H1 (cell line): ENCODE measurements around the gene PDGFD. TPM values are rescaled to one million over a fixed set of nuclear protein-coding genes. Genes with fewer than 3 reads are reported as not detected.

Experiments used
- CTCF ChIA-PET: fragments of 300-600 bp; sonication (Branson Sonifier 250); formaldehyde crosslinking; loops from one replicate; lab custom pipeline; 2021; ENCODE audit not compliant: partially characterized antibody; lab: Charles Lee
- POLR2A ChIA-PET: fragments of 300-600 bp; sonication (Branson Sonifier 250); formaldehyde crosslinking; loops from one replicate; lab custom pipeline; 2021; ENCODE audit warnings: inconsistent platforms; ENCODE audit not compliant: partially characterized antibody; lab: Charles Lee
- DNase-seq, 2 experiments: peaks; one replicate each; pipeline versions ENCODE4 v3.0.0 to v3.0.0-alpha.2; 2010 to 2022; ENCODE audit warnings: low spot score in 2 of 2, low read depth in 1 of 2, mixed read lengths in 1 of 2
- FAIRE-seq: peaks from 2 replicates; lab custom pipeline; 2011; peaks lifted over from hg19 to GRCh38; lab: Jason Lieb, UNC
- H2AFZ ChIP-seq: 2 replicates; pipeline ENCODE4 v1.8.1; 2012; ENCODE audit warnings: low read length, inconsistent platforms
- H2AK5ac ChIP-seq: 2 replicates; pipeline ENCODE4 v1.6.1; 2013; ENCODE audit warnings: low read depth, low read length
- H2BK120ac ChIP-seq: replicated peaks from 2 replicates; pipeline ENCODE3; 2013; ENCODE audit warnings: low read depth, low read length, inconsistent platforms
- H2BK12ac ChIP-seq: 2 replicates; pipeline ENCODE4 v1.6.1; 2013; ENCODE audit warnings: low read depth, low read length
- H2BK15ac ChIP-seq: 2 replicates; pipeline ENCODE4 v1.6.1; 2013; ENCODE audit warnings: low read length
- H2BK20ac ChIP-seq: 2 replicates; pipeline ENCODE4 v1.6.1; 2013; ENCODE audit warnings: low read length
- H2BK5ac ChIP-seq: 2 replicates; pipeline ENCODE4 v1.6.1; 2013; ENCODE audit warnings: low read depth, low read length
- H3K14ac ChIP-seq: 2 replicates; pipeline ENCODE4 v1.6.1; 2013; ENCODE audit warnings: inconsistent platforms; ENCODE audit not compliant: insufficient read length
- H3K18ac ChIP-seq: 2 replicates; pipeline ENCODE4 v1.6.1; 2013; ENCODE audit warnings: low read length; ENCODE audit errors: extremely low read depth
- H3K23ac ChIP-seq: 2 replicates; pipeline ENCODE4 v1.6.1; 2013; ENCODE audit warnings: inconsistent platforms; ENCODE audit not compliant: insufficient read length
- H3K23me2 ChIP-seq: 2 replicates; pipeline ENCODE4 v1.6.1; 2013; ENCODE audit warnings: low read depth, low read length
- H3K27ac ChIP-seq: 2 replicates; pipeline ENCODE4 v1.6.1; 2011; ENCODE audit warnings: low read depth, low read length, inconsistent platforms
- H3K27me3 ChIP-seq, 4 experiments: replicated peaks in 1 of 4; 1 replicate in 1 of 4; 2 replicates in 3 of 4; pipeline versions ENCODE4 v1.6.1 to v1.8.1; 2011 to 2013; ENCODE audit warnings: low read length in 3 of 4, mild to moderate bottlenecking in 3 of 4, inconsistent platforms in 2 of 4, mixed read lengths in 2 of 4, moderate library complexity in 1 of 4; ENCODE audit not compliant: control insufficient read depth in 3 of 4, insufficient read depth in 3 of 4; ENCODE audit errors: extremely low read depth in 1 of 4
- H3K36me3 ChIP-seq, 4 experiments: 2 replicates each; pipeline versions ENCODE4 v1.6.1 to v1.8.1; 2011 to 2013; ENCODE audit warnings: mild to moderate bottlenecking in 4 of 4, low read length in 3 of 4, moderate library complexity in 2 of 4, control low read depth in 1 of 4, inconsistent platforms in 1 of 4; ENCODE audit not compliant: insufficient read depth in 4 of 4, control insufficient read depth in 2 of 4
- H3K4ac ChIP-seq: replicated peaks from 2 replicates; pipeline ENCODE3; 2013; ENCODE audit warnings: low read length, low read depth, mixed read lengths, inconsistent platforms; ENCODE audit not compliant: insufficient read length
- H3K4me1 ChIP-seq, 4 experiments: replicated peaks in 1 of 4; 1 replicate in 1 of 4; 2 replicates in 3 of 4; pipeline versions ENCODE4 v1.6.1 to v1.8.1; 2011 to 2013; ENCODE audit warnings: low read length in 3 of 4, inconsistent platforms in 2 of 4, mixed read lengths in 1 of 4; ENCODE audit not compliant: insufficient read depth in 4 of 4, control insufficient read depth in 3 of 4
- H3K4me2 ChIP-seq, 2 experiments: 2 replicates each; pipeline versions ENCODE4 v1.6.1 to v1.8.1; 2011 to 2013; ENCODE audit warnings: low read depth in 2 of 2, low read length in 2 of 2, control low read depth in 1 of 2, inconsistent platforms in 1 of 2, mild to moderate bottlenecking in 1 of 2; ENCODE audit not compliant: insufficient read depth in 1 of 2
- H3K4me3 ChIP-seq, 4 experiments: fragments of 200-600, 300-600 bp in 1 of 4; sonication (generic), shearing (Covaris generic), sonication (Bioruptor Twin) in 1 of 4; 2 replicates each; pipeline versions ENCODE4 v1.5.1 to v1.8.1; 2011 to 2016; ENCODE audit warnings: low read length in 4 of 4, low read depth in 3 of 4, control low read depth in 2 of 4, inconsistent platforms in 2 of 4, mild to moderate bottlenecking in 2 of 4, mixed read lengths in 1 of 4, moderate library complexity in 1 of 4; ENCODE audit not compliant: insufficient read depth in 2 of 4; ENCODE audit errors: extremely low read depth in 1 of 4
- H3K56ac ChIP-seq: replicated peaks from 2 replicates; pipeline ENCODE3; 2013; ENCODE audit warnings: low read depth, mild to moderate bottlenecking, mixed read lengths, low read length, inconsistent platforms; ENCODE audit not compliant: insufficient read length
- H3K79me1 ChIP-seq: 2 replicates; pipeline ENCODE4 v1.6.1; 2013; ENCODE audit warnings: low read depth, low read length, control low read depth
- H3K79me2 ChIP-seq, 2 experiments: 2 replicates each; pipeline versions ENCODE4 v1.6.1 to v1.8.1; 2012 to 2013; ENCODE audit warnings: low read length in 2 of 2, mild to moderate bottlenecking in 2 of 2, inconsistent platforms in 1 of 2; ENCODE audit not compliant: insufficient read depth in 2 of 2, control insufficient read depth in 1 of 2
- H3K9ac ChIP-seq, 4 experiments: replicated peaks in 1 of 4; 1 replicate in 1 of 4; 2 replicates in 3 of 4; pipeline versions ENCODE4 v1.6.1 to v1.8.1; 2011 to 2013; ENCODE audit warnings: low read depth in 3 of 4, low read length in 3 of 4, control low read depth in 2 of 4, mild to moderate bottlenecking in 2 of 4, moderate library complexity in 2 of 4, inconsistent platforms in 1 of 4; ENCODE audit errors: extremely low read depth in 1 of 4
- H3K9me3 ChIP-seq, 2 experiments: 2 replicates each; pipeline versions ENCODE4 v1.6.1 to v1.8.1; 2012 to 2013; ENCODE audit warnings: mild to moderate bottlenecking in 2 of 2, moderate library complexity in 2 of 2, control low read depth in 1 of 2, inconsistent platforms in 1 of 2, low read depth in 1 of 2, low read length in 1 of 2, mixed read lengths in 1 of 2; ENCODE audit not compliant: insufficient read depth in 2 of 2
- H4K20me1 ChIP-seq, 2 experiments: replicated peaks in 1 of 2; 2 replicates each; pipeline versions ENCODE3 to v1.8.1; 2011 to 2013; ENCODE audit warnings: inconsistent platforms in 2 of 2, low read length in 2 of 2, mild to moderate bottlenecking in 1 of 2; ENCODE audit not compliant: insufficient read depth in 2 of 2, control insufficient read depth in 1 of 2
- H4K5ac ChIP-seq: 2 replicates; pipeline ENCODE4 v1.6.1; 2013; ENCODE audit warnings: low read length, low read depth, mixed read lengths, inconsistent platforms; ENCODE audit not compliant: insufficient read length
- H4K8ac ChIP-seq: 2 replicates; pipeline ENCODE4 v1.8.0; 2013; ENCODE audit warnings: mild to moderate bottlenecking, moderate library complexity, low read length, inconsistent platforms; ENCODE audit not compliant: insufficient read depth; ENCODE audit errors: extremely low read depth
- H4K91ac ChIP-seq: replicated peaks from 2 replicates; pipeline ENCODE3; 2013; ENCODE audit warnings: low read length, mixed read lengths, inconsistent platforms; ENCODE audit not compliant: insufficient read length
- BACH1 ChIP-seq: IDR thresholded peaks from 2 replicates; pipeline ENCODE4 v1.6.1; 2012; ENCODE audit warnings: low read length, improper control_type of control experiment
- CHD2 ChIP-seq: IDR thresholded peaks from 2 replicates; pipeline ENCODE4 v1.6.1; 2012; ENCODE audit warnings: low read length, improper control_type of control experiment
- EP300 ChIP-seq, 2 experiments: IDR thresholded peaks; 1 replicate in 1 of 2; 2 replicates in 1 of 2; pipeline ENCODE4 v1.6.1; 2011 to 2012; ENCODE audit warnings: low read depth in 2 of 2, low read length in 2 of 2, mild to moderate bottlenecking in 2 of 2, borderline replicate concordance in 1 of 2, inconsistent platforms in 1 of 2, moderate library complexity in 1 of 2
- GABPA ChIP-seq: IDR thresholded peaks from 2 replicates; pipeline ENCODE4 v1.6.1; 2011; ENCODE audit warnings: mild to moderate bottlenecking, low read length, moderate library complexity, borderline replicate concordance; ENCODE audit not compliant: insufficient read depth
- JUND ChIP-seq: IDR thresholded peaks from 2 replicates; pipeline ENCODE4 v1.6.1; 2011; ENCODE audit warnings: mild to moderate bottlenecking, improper control_type of control experiment, low read length
- RBBP5 ChIP-seq: IDR thresholded peaks from 2 replicates; pipeline ENCODE4 v1.7.1; 2012; ENCODE audit warnings: low read depth, mild to moderate bottlenecking, inconsistent platforms, low read length, moderate library complexity, borderline replicate concordance
- SP2 ChIP-seq: IDR thresholded peaks from 2 replicates; pipeline ENCODE4 v1.6.1; 2012; ENCODE audit warnings: mild to moderate bottlenecking, low read length, inconsistent platforms
- TBP ChIP-seq: IDR thresholded peaks from 2 replicates; pipeline ENCODE4 v1.6.1; 2011; ENCODE audit warnings: low read depth, low read length, improper control_type of control experiment
- USF2 ChIP-seq: IDR thresholded peaks from 2 replicates; pipeline ENCODE4 v1.6.1; 2011; ENCODE audit warnings: low read length, improper control_type of control experiment
- YY1 ChIP-seq: IDR thresholded peaks from 2 replicates; pipeline ENCODE4 v1.6.1; 2011; ENCODE audit warnings: low read depth, mild to moderate bottlenecking, low read length
- WGBS, 2 experiments: shearing (Covaris generic) in 1 of 2; methylation state at CpG; one replicate each; pipeline versions ENCODE4 v1.1.6 to v1.1.7; 2013 to 2015; ENCODE audit warnings: low lambda C conversion rate in 2 of 2, mixed read lengths in 2 of 2, inconsistent platforms in 1 of 2, low coverage in 1 of 2, missing lambda C conversion rate in 1 of 2; ENCODE audit not compliant: insufficient replicate concordance in 2 of 2, insufficient coverage in 1 of 2, insufficient read length in 1 of 2; ENCODE audit errors: extremely low coverage in 1 of 2, missing lambda C conversion rate in 1 of 2; 5-methylcytosine and 5-hydroxymethylcytosine counted together
- polyA plus RNA-seq, 7 experiments: library from polyadenylated mRNA; depleted of rRNA in 3 of 7; stranded (reverse) in 5 of 7; unstranded in 2 of 7; fragments of >200 nt in 5 of 7; fragments of 200-250 nt in 2 of 7; gene quantifications; 1 replicate in 5 of 7; 2 replicates in 1 of 7; 4 replicates in 1 of 7; pipeline versions ENCODE4 v1.2.1 to v1.2.3, GENCODE V29; 2011 to 2013; ENCODE audit warnings: missing spikeins in 2 of 7, mixed read lengths in 2 of 7
- total RNA-seq: library from RNA; stranded (reverse); fragmentation: NEBNext Ultra II Directional; extraction: Animal tissue kit (Norgen Biotek cat#: 25700); gene quantifications from 2 replicates; pipeline ENCODE4 v1.2.1, GENCODE V29; 2021
- TF ChIP-seq, protein P1 (sequence below): IDR thresholded peaks from 2 replicates; pipeline ENCODE4 v1.6.1; 2012; ENCODE audit warnings: inconsistent platforms

Gene PDGFD
- total and polyA plus RNA-seq, 2 of the 8 experiments (the other 6 are each of a cell fraction or from before 2014, with no cell fraction given): 1.1 to 3.9 TPM

GRCh38 chr11:104091281-104092096 lies 72.5 kb downstream of the PDGFD start:
- CTCF ChIA-PET: interaction anchor here (1.1 to 6.5 kb wide), 5 partner anchors 9 to 409 kb away, joined by 3 to 26 read pairs (median 3); partner anchors contain the start of gene PDGFD
- H2BK5ac ChIP-seq: no peak overlapping the region
- TF ChIP-seq, protein P1, sequence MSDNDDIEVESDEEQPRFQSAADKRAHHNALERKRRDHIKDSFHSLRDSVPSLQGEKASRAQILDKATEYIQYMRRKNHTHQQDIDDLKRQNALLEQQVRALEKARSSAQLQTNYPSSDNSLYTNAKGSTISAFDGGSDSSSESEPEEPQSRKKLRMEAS: no peak
- no peak for TF ChIP-seq TBP
- no peak for TF ChIP-seq CHD2
- no peak for TF ChIP-seq BACH1
- no peak for TF ChIP-seq GABPA
- no peak for TF ChIP-seq YY1
- no peak for TF ChIP-seq SP2
- no peak for TF ChIP-seq RBBP5
- no peak for TF ChIP-seq USF2
- no peak for TF ChIP-seq JUND
- no peak for TF ChIP-seq EP300 (IDR thresholded peaks at IDR 0.05; ENCODE audit: borderline replicate concordance in 1 of 2, low read depth in 2 of 2, low read length in 2 of 2)

More at GRCh38 chr11:104091281-104092096, 72.5 kb downstream of the PDGFD start:
- POLR2A ChIA-PET: no interaction called here
- no peak overlapping the region for H4K8ac ChIP-seq
- H2BK12ac ChIP-seq: no peak overlapping the region
- H2AFZ ChIP-seq: no peak overlapping the region
- DNase-seq: no peak
- no peak for FAIRE-seq
- no peak overlapping the region for H2BK15ac ChIP-seq
- H3K56ac ChIP-seq: no peak overlapping the region
- no peak overlapping the region for H3K18ac ChIP-seq
- H2BK120ac ChIP-seq: no peak overlapping the region
- no peak overlapping the region for H3K4me2 ChIP-seq
- H3K4me3 ChIP-seq: no peak overlapping the region
- no peak overlapping the region for H4K91ac ChIP-seq
- H3K14ac ChIP-seq: no peak overlapping the region
- no peak overlapping the region for H3K9ac ChIP-seq
- no peaks in the 10 kb centered on the region for H3K9me3 ChIP-seq
- 88% methylated on average over 4 of the region's 4 CpGs; no CpG with 5 or more reads in 1 of the 2 experiments for WGBS, 2 experiments
- no peaks in the 10 kb centered on the region for H3K23me2 ChIP-seq
- no peak overlapping the region for H3K27ac ChIP-seq
- H2BK20ac ChIP-seq: no peak overlapping the region
- H4K20me1 ChIP-seq: no peaks in the 10 kb centered on the region
- no peak overlapping the region for H3K4ac ChIP-seq
- H4K5ac ChIP-seq: no peak overlapping the region
- no peaks in the 10 kb centered on the region for H3K36me3 ChIP-seq
- H3K23ac ChIP-seq: no peak overlapping the region
- H3K79me2 ChIP-seq: no peaks in the 10 kb centered on the region
- H3K27me3 ChIP-seq: no peaks in the 10 kb centered on the region
- no peak overlapping the region for H2AK5ac ChIP-seq
- H3K4me1 ChIP-seq: no peaks in the 10 kb centered on the region
- no peaks in the 10 kb centered on the region for H3K79me1 ChIP-seq
